ENCODE measurements around the gene NPDC1. TPM values are rescaled to one million over a fixed set of nuclear protein-coding genes. Genes with fewer than 3 reads are reported as not detected.

NPDC1 gene
- polyA plus RNA-seq (2011; rRNA removed) = 8.9 and 16.5 TPM in 2 replicates
- polyA minus RNA-seq (2011; rRNA and poly(A)+ RNA removed) = 4.8 TPM in 2 replicates

- CTCF ChIA-PET = interaction anchor here (0.5 to 4.3 kb wide), 19 partner anchors 10 to 539 kb away, joined by 3 to 104 read pairs (median 4); partner anchors contain the start of genes FUT7, MAN1B1, RNF224 and SAPCD2
- H3K9me3 ChIP-seq (ENCODE audit: control insufficient read depth, insufficient read depth, low read length) = no peaks in the 10 kb centered on the region; the same call in 1 of the 2 replicates
- POLR2A ChIA-PET = interaction anchor here (0.6 to 1.3 kb wide), 4 partner anchors 40 to 190 kb away, joined by 3 to 6 read pairs (median 3); partner anchors contain the start of genes MAN1B1 and TRAF2
Observed at GRCh38 chr9:137046088-137046787, at the start of gene NPDC1. Gene NPDC1, minus strand, starts transcription at chr9:137046177. Its CDS starts 188 bp downstream, at chr9:137045989.

GRCh38 chr9:137089232-137089947 lies 43.4 kb upstream of the NPDC1 start:
- no peak for DNase-seq (ENCODE audit: low read depth, low spot score)
- CTCF ChIA-PET = no interaction called here
- H3K27me3 ChIP-seq (ENCODE audit: control insufficient read depth, insufficient read depth, low read length) = no peaks in the 10 kb centered on the region

More at GRCh38 chr9:137046088-137046787, at the start of gene NPDC1:
- peaks cover 29% of the 10 kb centered on the region for H3K27me3 ChIP-seq (ENCODE audit: control insufficient read depth, insufficient read depth, low read length)
- TF ChIP-seq CTCF (IDR thresholded peaks at IDR 0.05; ENCODE audit: low read depth, low read length) = peak; percentile 87
- no peak within 1 kb of the TSS for H3K27ac ChIP-seq (ENCODE audit: low read depth, low read length)
- no peak for DNase-seq (ENCODE audit: low read depth, low spot score)
- peak within 1 kb of the TSS; percentile 68 for H3K4me3 ChIP-seq (ENCODE audit: low read depth, low read length)

GRCh38 chr9:137088121-137088520 lies 42.1 kb upstream of the NPDC1 start:
- ChIA-PET CTCF (interaction anchor here (0.7 kb wide), 1 partner anchor 149 kb away, joined by 3 read pairs; no protein-coding TSS in a partner anchor), POLR2A (interaction anchor here (2.1 kb wide), 1 partner anchor 100 kb away, joined by 12 read pairs; the partner anchor contains the start of genes ANAPC2 and SSNA1)
- no peak overlapping the region for H3K4me3 ChIP-seq (ENCODE audit: low read depth, low read length)
- H3K9me3 ChIP-seq (ENCODE audit: control insufficient read depth, insufficient read depth, low read length) = no peaks in the 10 kb centered on the region
- DNase-seq (ENCODE audit: low read depth, low spot score) = no peak
- no peaks in the 10 kb centered on the region for H3K27me3 ChIP-seq (ENCODE audit: control insufficient read depth, insufficient read depth, low read length)
- TF ChIP-seq CTCF (IDR thresholded peaks at IDR 0.05; ENCODE audit: low read depth, low read length) = no peak
- H3K27ac ChIP-seq (ENCODE audit: low read depth, low read length) = no peak overlapping the region

More at GRCh38 chr9:137089232-137089947, 43.4 kb upstream of the NPDC1 start:
- no peaks in the 10 kb centered on the region for H3K9me3 ChIP-seq (ENCODE audit: control insufficient read depth, insufficient read depth, low read length)
- H3K4me3 ChIP-seq (ENCODE audit: low read depth, low read length) = no peak overlapping the region
- no peak overlapping the region for H3K27ac ChIP-seq (ENCODE audit: low read depth, low read length)
- POLR2A ChIA-PET = no interaction called here
- no peak for TF ChIP-seq CTCF (IDR thresholded peaks at IDR 0.05; ENCODE audit: low read depth, low read length)

GRCh38 chr9:137087409-137087925 lies 41.5 kb upstream of the NPDC1 start:
- Histone ChIP-seq H3K4me3 (ENCODE audit: low read depth, low read length) (peak overlapping the region; percentile 76), H3K27me3 (ENCODE audit: control insufficient read depth, insufficient read depth, low read length) (no peaks in the 10 kb centered on the region), H3K27ac (ENCODE audit: low read depth, low read length) (no peak overlapping the region), H3K9me3 (ENCODE audit: control insufficient read depth, insufficient read depth, low read length) (no peaks in the 10 kb centered on the region)
- ChIA-PET POLR2A (interaction anchor here (0.7 to 2.1 kb wide), 11 partner anchors 8 to 359 kb away, joined by 3 to 12 read pairs (median 5); partner anchors contain the start of genes ANAPC2, NPDC1, RNF224 and SSNA1), CTCF (interaction anchor here (0.7 to 1.7 kb wide), 3 partner anchors 41 to 149 kb away, joined by 3 to 6 read pairs (median 5); no protein-coding TSS in a partner anchor)
- no peak for TF ChIP-seq CTCF (IDR thresholded peaks at IDR 0.05; ENCODE audit: low read depth, low read length)
- DNase-seq (ENCODE audit: low read depth, low spot score) = no peak
